ELF-1 (cell line): Measurements from ENCODE around the gene EEF2KMT.
"Not testable (repeated sequence)": the region's sequence is repeated elsewhere in the genome, so short reads cannot be mapped to it uniquely, and the experiment has no call there.

Experiments used
- DNase-seq: peaks from one replicate; pipeline ENCODE4 v3.0.0-alpha.2; 2016; ENCODE audit warnings: low read depth, low spot score

EEF2KMT gene, protein sequence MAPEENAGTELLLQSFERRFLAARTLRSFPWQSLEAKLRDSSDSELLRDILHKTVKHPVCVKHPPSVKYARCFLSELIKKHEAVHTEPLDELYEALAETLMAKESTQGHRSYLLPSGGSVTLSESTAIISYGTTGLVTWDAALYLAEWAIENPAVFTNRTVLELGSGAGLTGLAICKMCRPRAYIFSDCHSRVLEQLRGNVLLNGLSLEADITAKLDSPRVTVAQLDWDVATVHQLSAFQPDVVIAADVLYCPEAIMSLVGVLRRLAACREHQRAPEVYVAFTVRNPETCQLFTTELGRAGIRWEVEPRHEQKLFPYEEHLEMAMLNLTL

DNA sequence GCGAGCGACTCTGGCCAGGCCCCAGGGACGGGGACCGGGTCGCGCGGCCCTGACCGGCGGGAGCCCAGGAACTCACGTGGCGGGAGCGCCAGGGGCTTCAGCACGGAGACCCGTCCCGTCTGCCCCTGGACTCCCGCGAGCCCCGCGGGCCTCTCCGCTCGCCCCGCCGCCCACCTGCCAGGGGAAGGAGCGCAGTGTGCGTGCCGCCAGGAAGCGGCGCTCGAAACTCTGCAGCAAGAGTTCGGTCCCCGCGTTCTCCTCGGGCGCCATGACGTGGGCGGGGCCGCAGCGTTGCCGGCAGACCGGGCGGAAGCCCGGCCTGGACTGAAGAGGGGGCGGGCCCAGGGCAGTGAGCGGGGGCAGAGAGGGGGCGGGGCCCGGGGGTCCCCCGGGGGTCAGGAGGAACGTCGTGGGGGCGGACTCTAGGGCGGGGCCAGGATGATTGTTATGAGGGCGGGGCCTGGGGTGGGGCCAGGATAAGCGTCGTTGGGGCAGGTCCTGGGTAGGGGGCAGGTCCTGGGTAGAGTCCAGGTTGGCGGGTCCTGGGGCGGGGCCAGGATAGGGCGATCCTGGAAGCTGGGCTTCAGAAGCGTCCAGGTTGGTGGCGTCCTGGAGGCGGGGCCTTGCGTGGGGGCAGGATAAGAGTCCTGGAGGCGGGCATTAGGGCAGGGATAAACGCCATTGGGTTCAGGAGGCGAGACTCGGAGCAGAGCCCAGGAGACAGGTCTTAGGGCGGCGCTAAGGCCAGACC, at the start of gene EEF2KMT:
Gene EEF2KMT (minus strand): TSS at position 326 of the 751 bp plus-strand sequence. CDS start 56 bp downstream, at position 270.
- peak; percentile 99 for DNase-seq

DNA sequence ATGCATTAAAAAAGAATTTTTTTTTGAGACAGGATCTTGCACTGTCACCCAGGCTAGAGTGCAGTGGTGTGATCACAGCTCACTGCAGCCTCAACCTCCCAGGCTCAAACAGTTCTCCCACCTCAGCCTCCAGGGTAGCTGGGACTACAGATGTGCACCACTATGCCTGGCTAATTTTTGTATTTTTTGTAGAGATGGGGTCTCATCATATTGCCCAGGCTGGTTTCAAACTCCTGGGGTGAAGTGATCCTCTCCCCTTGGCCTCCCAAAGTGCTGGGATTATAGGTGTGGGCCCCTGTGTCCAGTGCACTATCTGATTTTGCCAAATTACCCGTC, 47.0 kb upstream of the EEF2KMT start:
- not testable (repeated sequence) for DNase-seq

DNA sequence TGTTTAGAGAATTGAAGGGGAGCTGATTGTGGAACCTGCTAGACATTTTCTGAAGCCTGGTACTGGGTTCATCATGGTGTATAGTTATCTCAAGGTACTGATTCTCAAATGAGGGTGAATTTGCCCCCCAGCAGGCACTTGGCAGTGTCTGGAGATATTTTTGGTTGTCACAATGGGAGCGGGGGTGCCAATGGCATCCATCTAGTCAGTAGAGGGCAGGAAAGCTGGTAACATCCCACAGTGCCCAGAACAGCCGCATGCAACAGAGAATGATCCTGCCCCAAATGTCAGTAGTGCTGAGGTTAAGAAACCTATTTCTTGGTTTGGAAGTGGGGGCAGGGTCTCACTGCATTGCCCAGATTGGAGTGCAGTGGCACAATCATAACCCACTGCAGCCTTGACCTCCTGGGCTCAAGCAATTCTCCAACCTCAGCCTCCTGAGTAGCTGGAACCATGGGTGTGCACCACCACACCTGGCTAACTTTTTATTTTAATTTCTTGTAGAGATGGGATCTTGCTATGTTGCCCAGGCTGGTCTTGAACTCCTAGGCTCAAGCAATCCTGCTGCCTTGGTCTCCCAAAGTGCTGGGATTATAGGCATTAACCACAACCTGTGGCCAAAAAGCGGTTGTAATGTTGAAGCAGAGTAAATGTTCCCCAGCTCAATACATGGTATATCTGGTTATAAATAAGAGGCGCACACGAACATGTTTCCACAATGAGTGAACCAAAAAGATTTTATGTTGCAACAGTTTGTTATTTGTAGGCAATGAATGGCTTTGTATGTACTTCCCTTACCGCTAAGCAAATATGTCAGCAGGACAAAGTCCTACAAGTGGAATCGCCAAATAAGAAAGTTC, 46.4 kb upstream of the EEF2KMT start:
- DNase-seq: no peak

DNA sequence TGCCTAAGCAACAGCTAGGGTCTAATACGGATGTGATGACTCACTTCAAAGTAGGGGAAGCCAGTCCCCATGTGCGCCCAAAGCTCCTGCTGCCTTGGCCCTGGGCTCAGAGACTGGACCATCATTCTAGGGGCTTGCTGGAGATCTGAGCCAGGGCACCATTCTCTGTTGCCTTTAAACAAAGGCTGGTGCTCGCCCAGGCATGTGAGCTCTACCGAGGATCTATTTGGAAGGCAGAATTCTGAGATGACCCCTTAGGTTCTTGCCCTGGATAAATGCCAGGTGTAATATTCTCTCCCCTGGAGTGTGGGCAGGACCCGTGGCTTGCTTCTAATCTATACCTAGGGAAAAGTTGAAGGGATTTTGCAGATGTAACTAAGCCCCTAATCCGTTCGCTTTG, 42.6 kb upstream of the EEF2KMT start:
- not testable (repeated sequence) for DNase-seq

DNA sequence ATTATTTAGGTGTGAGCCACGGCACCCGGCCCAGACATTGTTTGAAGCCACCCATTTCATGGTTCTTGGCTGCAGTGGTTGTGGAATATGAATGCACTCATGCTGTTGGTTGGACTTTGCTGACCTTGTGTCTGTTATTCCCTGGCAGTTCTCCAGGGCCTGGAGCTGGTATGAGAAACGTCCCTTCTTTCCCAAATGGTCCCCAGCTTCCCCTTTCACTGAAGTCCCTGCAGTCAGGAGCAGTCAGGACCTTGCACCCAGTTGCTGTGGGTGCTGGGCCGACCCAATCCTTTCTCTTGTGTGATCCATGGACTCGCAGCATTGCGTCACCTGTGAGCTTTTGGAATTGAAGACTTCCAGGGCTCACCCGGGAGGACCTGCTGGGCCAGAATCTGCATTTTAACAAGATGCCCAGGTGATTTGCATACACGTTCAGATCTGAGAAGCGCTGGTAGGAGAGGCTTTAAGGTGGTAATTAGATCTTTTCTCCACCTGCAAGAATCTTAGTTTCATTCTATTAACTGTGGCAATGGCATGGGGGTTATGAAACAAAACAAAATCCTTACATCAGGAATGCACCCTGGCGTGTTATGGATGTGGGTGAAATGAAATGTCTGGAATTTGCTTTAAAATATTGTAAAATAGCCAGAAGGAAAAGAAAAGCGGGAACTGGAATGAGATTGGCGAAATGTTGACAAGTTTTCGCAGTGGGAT, 37.3 kb upstream of the EEF2KMT start:
- DNase-seq: peak; percentile 28

DNA sequence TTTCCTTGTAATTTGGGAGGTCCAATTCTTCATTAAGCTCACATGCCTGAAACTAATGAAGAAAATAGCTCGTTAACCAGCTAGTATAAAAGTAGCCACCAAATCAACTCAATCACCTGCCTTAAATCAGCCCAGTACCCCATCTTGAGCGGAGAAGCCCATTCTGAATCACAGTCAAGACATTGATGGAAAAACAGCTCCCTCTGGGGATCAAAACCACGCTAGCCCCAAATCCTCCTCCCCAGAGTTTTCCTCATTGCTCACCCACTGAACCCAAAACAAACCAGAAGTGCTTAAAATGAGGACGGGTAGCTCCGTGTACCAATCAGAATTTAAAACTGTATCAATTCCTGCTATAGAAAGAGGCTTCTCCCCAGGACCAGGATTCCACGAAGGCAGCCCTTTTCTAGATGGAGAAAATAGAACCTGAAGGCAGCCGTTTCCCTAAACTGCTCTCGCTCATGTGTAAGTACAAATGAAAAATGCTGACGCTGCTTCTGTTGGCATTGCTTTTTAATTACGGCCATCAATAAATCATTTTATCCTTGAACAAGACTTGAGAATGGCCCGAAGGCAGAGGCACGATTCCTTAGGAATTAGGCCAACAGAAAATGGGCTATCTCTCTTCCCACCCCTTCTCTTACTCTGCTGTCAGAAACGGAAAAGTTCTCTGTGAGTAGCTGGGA, 35.5 kb upstream of the EEF2KMT start:
- DNase-seq: not testable (repeated sequence)

DNA sequence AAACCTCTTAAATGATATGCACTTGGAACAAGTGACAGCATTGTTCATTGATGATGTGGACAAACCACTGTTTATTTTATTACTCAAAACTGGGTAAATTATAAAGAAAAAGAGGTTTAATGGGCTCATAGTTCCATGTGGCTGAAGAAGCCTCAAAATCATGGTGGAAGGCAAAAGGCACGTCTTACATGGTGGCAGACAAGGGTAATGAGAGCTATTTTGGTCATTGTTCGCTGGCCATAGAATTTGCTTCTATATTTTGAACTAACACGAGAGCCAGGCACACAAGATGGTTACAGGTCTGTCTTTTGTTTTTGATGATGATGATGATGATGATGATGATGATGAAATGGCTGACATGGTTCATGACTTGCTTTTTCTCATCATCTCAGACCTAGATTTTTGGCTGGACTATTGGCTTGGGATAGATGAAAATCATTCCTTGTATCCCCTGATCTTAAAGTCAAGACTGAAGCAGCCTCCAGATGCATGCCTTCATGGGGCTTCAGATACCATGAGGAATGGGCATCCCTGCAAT, 33.9 kb upstream of the EEF2KMT start:
- not testable (repeated sequence) for DNase-seq

DNA sequence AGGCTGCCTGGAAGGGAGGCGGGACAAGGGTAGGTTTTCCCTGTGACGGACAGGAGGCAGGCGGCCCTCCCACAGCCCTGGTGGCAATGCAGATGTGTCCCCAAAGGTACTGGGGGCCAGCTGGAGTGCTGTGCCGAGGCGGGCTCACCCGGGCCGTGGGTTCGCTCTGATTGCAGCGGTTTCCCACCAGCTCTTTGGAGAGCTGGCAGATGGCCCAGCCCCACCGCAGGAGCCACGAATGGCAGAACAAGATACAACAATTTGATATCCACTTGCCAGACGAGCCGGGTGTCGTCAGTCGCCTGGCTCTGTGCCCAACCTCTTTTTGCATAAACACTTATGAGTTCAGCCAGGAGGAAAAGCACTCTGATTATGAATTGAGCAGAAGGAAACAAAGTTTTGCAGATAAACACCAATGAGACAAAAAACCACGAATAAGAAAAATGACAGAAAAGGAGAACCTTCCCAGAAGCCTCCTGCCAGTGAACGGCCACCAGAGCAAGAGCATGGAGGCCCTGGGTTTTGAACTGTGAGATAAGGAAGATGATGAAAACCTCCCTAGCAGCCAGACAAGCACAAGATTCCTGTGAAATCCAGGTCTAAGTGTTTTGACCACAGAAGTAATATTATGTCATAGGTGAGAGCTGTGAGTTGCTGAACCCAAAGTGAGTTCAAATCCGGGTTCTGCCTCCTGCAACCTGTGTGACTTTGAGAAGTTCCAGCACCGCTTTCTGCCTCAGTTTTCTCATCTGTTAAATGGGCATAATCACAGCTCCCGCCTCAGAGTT, 19.9 kb upstream of the EEF2KMT start:
- not testable (repeated sequence) for DNase-seq

DNA sequence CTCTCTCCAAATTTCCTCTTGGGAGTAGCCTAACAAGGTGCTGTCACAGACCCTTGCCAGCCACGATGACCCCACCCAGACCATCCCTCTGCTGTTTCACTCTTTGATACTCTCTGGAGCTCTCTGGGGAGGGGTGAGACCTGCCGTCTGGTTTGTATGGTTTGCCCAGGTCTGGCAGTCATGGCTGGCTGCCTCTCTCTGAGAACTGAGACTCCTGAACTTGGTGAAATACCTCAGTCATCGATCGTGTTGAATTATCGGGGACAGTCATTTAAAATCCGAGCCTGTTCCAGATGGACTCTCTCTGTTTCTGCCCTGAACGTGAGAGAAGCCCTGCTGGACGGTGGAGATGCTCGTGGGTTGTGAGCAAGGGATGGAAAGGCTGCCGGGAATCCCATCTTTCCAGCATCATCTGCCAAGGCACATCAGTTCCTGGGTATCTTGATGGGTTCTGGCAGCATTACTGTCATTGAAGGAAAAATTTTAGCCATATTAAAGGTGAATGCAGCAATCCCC, 19.2 kb upstream of the EEF2KMT start:
- DNase-seq: not testable (repeated sequence)

DNA sequence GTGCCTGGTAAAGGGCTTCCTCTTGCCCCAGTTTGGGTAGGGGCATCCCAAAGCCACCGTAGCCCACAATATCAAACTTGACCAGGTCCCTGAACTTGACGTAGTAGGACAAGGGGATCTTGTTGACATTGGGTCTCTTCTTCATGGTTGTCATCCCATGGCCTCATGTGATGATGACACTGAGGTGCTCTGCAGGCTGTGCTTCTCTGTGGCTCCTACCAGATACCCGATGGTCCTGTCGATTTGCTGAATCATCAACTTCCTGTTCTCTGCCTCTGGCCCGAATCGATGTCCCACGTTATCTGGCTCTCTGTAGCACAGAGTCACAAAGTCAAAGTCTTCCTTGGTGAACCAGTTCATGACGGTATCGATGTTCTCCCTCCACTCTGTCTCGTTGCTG, 13.3 kb upstream of the EEF2KMT start:
- not testable (repeated sequence) for DNase-seq

DNA sequence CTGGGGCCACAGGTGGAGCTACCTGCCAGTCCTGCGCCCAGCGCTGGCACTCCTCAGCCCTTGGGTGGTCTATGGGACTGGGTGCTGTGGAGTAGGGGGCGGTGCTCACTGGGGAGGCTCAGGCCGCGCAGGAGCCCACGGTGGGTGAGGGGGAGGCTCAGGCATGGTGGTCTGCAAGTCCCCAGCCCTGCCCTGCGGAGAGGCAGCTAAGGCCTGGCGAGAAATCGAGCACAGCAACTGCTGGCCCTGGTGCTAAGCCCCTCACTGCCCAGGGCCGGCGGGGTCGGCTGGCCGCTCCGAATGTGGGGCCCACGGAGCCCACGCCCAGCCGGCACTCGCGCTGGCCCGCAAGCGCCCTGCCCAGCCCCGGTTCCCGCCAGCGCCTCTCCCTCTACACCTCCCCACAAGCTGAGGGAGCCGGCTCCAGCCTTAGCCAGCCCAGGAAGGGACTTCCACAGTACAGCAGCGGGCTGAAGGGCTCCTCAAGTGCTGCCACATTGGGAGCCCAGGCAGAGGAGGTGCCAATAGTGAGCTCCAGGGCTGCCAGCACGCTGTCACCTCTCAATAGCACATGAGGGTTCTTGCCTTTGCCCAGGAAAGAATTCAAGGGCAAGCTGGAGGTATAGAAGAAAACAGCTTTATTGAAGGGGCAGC, 11.0 kb upstream of the EEF2KMT start:
- DNase-seq: no peak

DNA sequence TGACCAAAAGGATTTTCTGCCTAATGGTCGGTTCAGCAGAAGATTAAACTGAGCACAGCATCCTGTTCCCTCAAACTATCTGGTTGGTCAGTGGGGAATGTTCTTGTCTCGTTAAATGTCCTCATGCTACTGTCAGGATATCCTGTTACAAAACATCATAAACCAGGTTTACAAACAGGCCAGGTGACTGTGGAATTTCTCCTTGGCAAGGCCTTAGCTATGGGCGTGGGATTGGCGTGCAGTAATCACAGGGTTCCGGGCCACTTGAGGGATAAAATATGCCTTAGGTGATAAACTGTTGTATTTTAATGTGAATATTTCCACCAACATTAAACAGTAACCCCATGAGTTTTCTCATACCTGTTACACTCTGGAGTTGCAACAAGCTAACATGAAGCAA, 7.4 kb upstream of the EEF2KMT start:
- not testable (repeated sequence) for DNase-seq

DNA sequence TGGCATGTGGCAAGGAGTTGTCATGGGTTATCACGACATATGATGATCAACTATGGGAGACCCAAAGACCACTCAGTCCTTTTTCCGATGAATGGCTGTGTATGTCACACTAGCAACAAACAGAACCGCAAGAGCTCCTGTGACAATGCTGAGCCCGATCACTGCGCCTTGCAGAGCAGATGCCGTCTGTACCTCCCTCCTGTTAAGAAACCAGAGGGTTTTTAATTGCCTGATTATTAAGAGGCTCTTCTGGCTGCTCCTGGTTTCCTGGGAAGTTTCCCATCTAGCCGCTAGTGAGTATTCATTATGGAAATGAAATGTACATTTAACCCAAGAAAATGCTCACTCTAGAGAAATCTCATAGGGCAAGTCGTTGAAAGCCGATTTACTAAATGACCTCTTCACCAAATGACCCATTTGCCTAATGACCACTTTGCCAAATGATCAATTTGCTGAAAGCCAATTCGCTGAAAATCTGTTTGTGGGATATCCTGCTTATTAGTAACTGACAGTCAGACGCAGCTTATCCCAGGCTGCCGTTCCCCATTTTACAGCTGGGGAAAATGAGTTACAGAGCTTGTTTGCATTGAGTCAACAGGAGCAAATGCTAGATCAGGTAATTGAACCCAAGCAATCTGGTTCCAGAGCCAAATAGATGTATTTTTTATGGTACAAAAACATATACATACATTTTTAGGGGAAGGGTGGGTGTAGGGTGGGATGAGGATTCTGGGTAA, 5.9 kb upstream of the EEF2KMT start:
- DNase-seq: not testable (repeated sequence)

DNA sequence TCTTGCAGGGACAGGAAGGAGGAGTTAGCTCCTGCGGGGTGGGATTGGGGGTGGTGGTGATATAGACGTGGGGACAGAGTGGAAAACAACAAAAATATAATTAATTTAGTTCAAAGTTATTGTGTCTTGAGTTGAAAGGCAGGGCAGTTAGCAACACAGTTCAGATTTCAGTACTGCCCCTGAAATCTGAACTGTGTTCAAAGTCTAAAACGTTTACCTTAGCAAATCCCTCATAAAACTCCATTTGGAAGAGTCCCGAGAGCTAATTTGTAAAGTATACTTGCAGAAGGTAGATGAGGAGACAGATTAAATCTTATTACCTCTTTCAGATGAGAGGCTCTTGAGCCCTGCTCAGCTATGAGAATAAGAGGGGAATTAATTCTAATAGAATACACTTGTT, 1.6 kb upstream of the EEF2KMT start:
- not testable (repeated sequence) for DNase-seq

DNA sequence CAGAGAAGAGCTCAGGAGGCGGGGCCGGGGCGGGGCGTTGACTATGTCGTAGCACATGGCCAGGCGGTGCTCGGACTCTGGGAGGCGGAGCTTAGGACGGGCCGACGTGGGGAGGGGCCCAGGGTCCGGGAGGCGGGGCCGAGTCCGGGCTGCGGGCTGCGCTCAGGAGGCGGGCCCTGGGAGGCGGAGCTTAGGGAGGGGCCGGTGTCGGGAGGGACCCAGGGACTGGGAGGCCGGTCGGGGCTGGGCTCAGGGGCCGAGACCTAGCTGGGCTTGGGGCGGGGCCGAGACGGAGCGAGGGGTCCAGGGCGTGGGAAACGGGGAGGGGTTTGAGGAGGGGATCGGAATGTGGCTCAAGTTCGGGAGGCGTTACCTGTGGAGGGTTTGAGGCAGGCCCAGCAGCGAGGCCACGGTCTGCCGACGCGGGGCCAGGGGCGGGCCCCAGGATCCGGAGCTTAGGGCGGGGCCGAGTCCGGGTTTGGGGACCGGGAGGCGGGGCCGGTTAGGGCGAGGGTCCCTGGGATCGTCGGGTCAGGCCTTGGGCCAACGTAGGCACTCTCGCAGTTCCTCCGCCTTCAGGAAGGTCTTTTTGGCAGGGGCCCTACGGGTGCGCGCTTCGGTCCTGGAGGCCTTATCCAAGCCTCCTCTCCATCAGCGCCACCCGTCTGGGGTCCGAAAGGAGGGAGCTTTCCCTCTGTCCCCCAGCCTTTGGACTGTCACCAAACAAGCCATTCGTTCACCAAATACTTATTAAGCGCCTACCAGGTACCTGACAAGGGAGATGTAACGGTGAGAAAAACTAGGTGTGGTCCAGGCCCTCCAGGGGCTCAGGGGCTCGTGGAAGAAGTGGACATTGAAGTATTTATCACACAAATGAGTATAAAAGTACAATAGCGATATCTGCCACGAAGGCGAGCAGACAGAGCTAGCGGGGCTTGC, 895 bp upstream of the EEF2KMT start:
- DNase-seq: peak; percentile 87

DNA sequence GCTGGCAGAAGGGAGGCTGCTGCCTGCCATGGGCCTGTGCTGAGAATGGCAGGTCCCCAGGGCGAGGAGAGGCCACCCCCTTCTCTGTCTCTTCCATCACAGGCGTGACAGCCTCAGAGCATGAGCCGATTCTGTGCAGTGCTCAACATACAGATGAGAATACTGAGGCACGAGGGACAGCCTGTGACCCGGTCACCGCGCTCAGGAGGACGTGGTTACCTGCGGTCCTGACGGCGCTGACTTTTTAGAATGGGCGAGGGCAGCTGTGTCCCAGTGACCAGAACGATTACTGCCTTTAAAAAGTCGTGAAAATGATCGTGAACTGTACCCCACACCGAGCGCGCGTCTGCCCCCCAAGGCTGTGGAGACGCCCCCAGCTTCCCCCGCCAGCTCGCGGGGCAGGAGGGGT, 530 bp downstream of the EEF2KMT start:
- DNase-seq: peak; percentile 49

DNA sequence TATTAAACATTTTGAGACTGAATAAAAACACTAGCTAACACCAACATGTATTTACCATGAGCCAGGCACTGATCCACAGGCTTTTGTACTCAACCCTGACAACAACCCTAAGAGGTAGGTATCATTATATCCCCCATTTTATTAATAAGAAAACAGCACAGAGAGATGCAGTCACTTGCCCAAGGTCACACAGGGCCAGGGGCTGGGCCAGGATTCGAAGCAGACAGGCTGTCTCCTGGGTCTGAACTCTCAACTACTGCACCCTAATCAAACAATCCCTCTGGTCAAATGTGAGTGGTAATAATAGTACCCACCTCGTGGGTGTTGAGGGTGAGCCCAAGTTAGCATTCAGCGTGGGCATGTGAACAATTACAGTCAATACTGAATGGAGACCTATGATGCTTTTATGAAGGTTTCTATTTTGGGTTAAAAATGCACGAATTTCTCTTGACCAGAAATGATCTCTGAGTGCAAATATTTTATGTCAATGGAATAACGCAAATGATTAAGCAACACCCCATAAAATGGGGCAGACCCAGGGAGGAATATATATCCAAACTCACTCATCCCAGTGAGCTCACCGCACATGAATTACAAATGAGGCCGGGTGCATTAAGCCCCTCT, 1.0 kb downstream of the EEF2KMT start:
- not testable (repeated sequence) for DNase-seq
